Caco-2 (cell line): ENCODE data around the gene KCNK4. TPM values are rescaled to one million over a fixed set of nuclear protein-coding genes. Genes with fewer than 3 reads are reported as not detected.
"Not testable (repeated sequence)": the region's sequence is repeated elsewhere in the genome, so short reads cannot be mapped to it uniquely, and the experiment has no call there.

ENCODE experiments used
- BruUV-seq: library from RNA; stranded (reverse); fragments of 400-500 nt; replicated peaks from 2 replicates; lab custom pipeline; 2021; lab: Mats Ljungman, UMichigan
- CTCF ChIA-PET: fragments of 300-600 bp; sonication (Branson Sonifier 250); formaldehyde crosslinking; loops from one replicate; lab custom pipeline; 2022; ENCODE audit warnings: antibody characterized with exemption; lab: Charles Lee
- POLR2A ChIA-PET: fragments of 300-600 bp; sonication (Branson Sonifier 250); formaldehyde crosslinking; loops from one replicate; lab custom pipeline; 2022; ENCODE audit warnings: antibody characterized with exemption; lab: Charles Lee
- DNase-seq, 2 experiments: peaks; one replicate each; pipeline versions ENCODE4 v3.0.0 to v3.0.0-alpha.2; 2020 to 2022
- H3K27me3 ChIP-seq: replicated peaks from 2 replicates; pipeline ENCODE4 v1.6.0; 2011; ENCODE audit warnings: low read length; ENCODE audit not compliant: control insufficient read depth, insufficient read depth
- H3K36me3 ChIP-seq: 2 replicates; pipeline ENCODE4 v1.5.1; 2011; ENCODE audit warnings: low read length; ENCODE audit not compliant: control insufficient read depth, insufficient read depth
- H3K4me1 ChIP-seq: fragments of 250-450 bp; sonication (Bioruptor Pico); 2 replicates; pipeline ENCODE4 v1.5.1; 2020; ENCODE audit warnings: mild to moderate bottlenecking
- H3K4me3 ChIP-seq: 2 replicates; pipeline ENCODE4 v1.5.1; 2011; ENCODE audit warnings: low read depth, mild to moderate bottlenecking, control low read depth, low read length
- H3K9me3 ChIP-seq: fragments of 250-450 bp; sonication (Bioruptor Pico); 2 replicates; pipeline ENCODE4 v1.5.1; 2020; ENCODE audit warnings: mild to moderate bottlenecking, moderate library complexity
- H3K27ac Mint-ChIP-seq: one replicate; pipeline ENCODE4 v1.8.0; 2022; ENCODE audit warnings: mixed read lengths; ENCODE audit not compliant: unreplicated experiment
- H3K27me3 Mint-ChIP-seq: one replicate; pipeline ENCODE4 v1.8.0; 2022; ENCODE audit warnings: mixed read lengths; ENCODE audit not compliant: insufficient read depth, unreplicated experiment
- H3K36me3 Mint-ChIP-seq: one replicate; pipeline ENCODE4 v1.8.0; 2022; ENCODE audit warnings: mild to moderate bottlenecking, mixed read lengths; ENCODE audit not compliant: insufficient read depth, unreplicated experiment
- H3K4me1 Mint-ChIP-seq: one replicate; pipeline ENCODE4 v1.8.0; 2022; ENCODE audit warnings: low read depth, mixed read lengths; ENCODE audit not compliant: unreplicated experiment
- H3K4me3 Mint-ChIP-seq: one replicate; pipeline ENCODE4 v1.8.0; 2022; ENCODE audit warnings: mild to moderate bottlenecking, moderate library complexity, mixed read lengths; ENCODE audit not compliant: unreplicated experiment
- H3K9me3 Mint-ChIP-seq: one replicate; pipeline ENCODE4 v1.8.0; 2022; ENCODE audit warnings: mixed read lengths; ENCODE audit not compliant: unreplicated experiment
- CTCF ChIP-seq, 2 experiments: fragments of 200-600 bp in 1 of 2; IDR thresholded peaks; 1 replicate in 1 of 2; 2 replicates in 1 of 2; pipeline versions ENCODE4 v1.5.1 to v1.8.0; 2011 to 2022; ENCODE audit warnings: antibody characterized with exemption in 1 of 2, control low read depth in 1 of 2, inconsistent platforms in 1 of 2, low read depth in 1 of 2, low read length in 1 of 2, mild to moderate bottlenecking in 1 of 2, moderate library complexity in 1 of 2; ENCODE audit not compliant: insufficient read depth in 1 of 2, severe bottlenecking in 1 of 2, unreplicated experiment in 1 of 2
- intact Hi-C: fragments of 100-400 bp; cut with micrococcal nuclease; formaldehyde crosslinking; loops from one replicate; pipeline ENCODE4 v1.10.0; 2022; ENCODE audit not compliant: unreplicated experiment
- total RNA-seq: library from RNA; stranded (reverse); gene quantifications from 2 replicates; pipeline ENCODE4 v1.2.3, GENCODE V29; 2022

The KCNK4 gene
- total RNA-seq, 1 experiment from 2014 or later: not detected

GRCh38 chr11:64245401-64245796, 45.7 kb upstream of the KCNK4 start:
- Mint-ChIP-seq H3K9me3 (no peaks in the 10 kb centered on the region), H3K4me1 (peaks cover 21% of the 10 kb centered on the region), H3K27me3 (no peaks in the 10 kb centered on the region), H3K4me3 (peak overlapping the region; percentile 97), H3K27ac (peak overlapping the region; percentile 90), H3K36me3 (peaks cover 64% of the 10 kb centered on the region)
- Histone ChIP-seq H3K36me3 (0 out of 2 replicates have a peak, but pooled peaks cover 3% of the 10 kb centered on the region), H3K27me3 (no peaks in the 10 kb centered on the region), H3K4me3 (peak overlapping the region; percentile 90), H3K9me3 (no peaks in the 10 kb centered on the region), H3K4me1 (peaks cover 28% of the 10 kb centered on the region)
- ChIA-PET CTCF (interaction anchor here (0.5 to 1.5 kb wide), 8 partner anchors 12 to 1030 kb away, joined by 3 to 8 read pairs (median 5); no protein-coding TSS in a partner anchor), POLR2A (interaction anchor here (0.5 to 1.1 kb wide), 2 partner anchors 15 to 612 kb away, joined by 3 to 4 read pairs; partner anchors contain the start of gene DNAJC4)
- no peak for DNase-seq
- BruUV-seq: no TSS peak
- intact Hi-C loops: no loop called here
- no peak for TF ChIP-seq CTCF (IDR thresholded peaks at IDR 0.05; ENCODE audit: insufficient read depth in 1 of 2, low read depth in 1 of 2, low read length in 1 of 2, severe bottlenecking in 1 of 2, unreplicated experiment in 1 of 2)

GRCh38 chr11:64245797-64246620, 45.1 kb upstream of the KCNK4 start:
- peaks cover 32% of the 10 kb centered on the region for H3K4me1 ChIP-seq
- intact Hi-C loops: no loop called here
- peak overlapping the region; percentile 97 for H3K4me3 Mint-ChIP-seq
- CTCF ChIA-PET: interaction anchor here (0.5 to 1.5 kb wide), 8 partner anchors 8 to 1029 kb away, joined by 3 to 6 read pairs (median 4); partner anchors contain the start of gene NAA40
- H3K4me1 Mint-ChIP-seq: peaks cover 20% of the 10 kb centered on the region
- 0 out of 2 replicates have a peak, but pooled peaks cover 3% of the 10 kb centered on the region for H3K36me3 ChIP-seq
- POLR2A ChIA-PET: interaction anchor here (0.5 to 2.0 kb wide), 6 partner anchors 16 to 611 kb away, joined by 3 to 22 read pairs (median 4); partner anchors contain the start of genes DNAJC4, PRDX5, STIP1 and TRMT112
- peak overlapping the region; percentile 90 for H3K27ac Mint-ChIP-seq
- H3K9me3 ChIP-seq: no peaks in the 10 kb centered on the region
- peaks cover 57% of the 10 kb centered on the region for H3K36me3 Mint-ChIP-seq
- DNase-seq: peak; percentile 72 to 85
- no peak for TF ChIP-seq CTCF (IDR thresholded peaks at IDR 0.05; ENCODE audit: insufficient read depth in 1 of 2, low read depth in 1 of 2, low read length in 1 of 2, severe bottlenecking in 1 of 2, unreplicated experiment in 1 of 2)
- H3K4me3 ChIP-seq: peak overlapping the region; percentile 90
- no peaks in the 10 kb centered on the region for H3K27me3 ChIP-seq
- no TSS peak for BruUV-seq
- H3K9me3 Mint-ChIP-seq: no peaks in the 10 kb centered on the region
- no peaks in the 10 kb centered on the region for H3K27me3 Mint-ChIP-seq

GRCh38 chr11:64246621-64246870, 44.6 kb upstream of the KCNK4 start:
- peaks cover 20% of the 10 kb centered on the region for H3K4me1 Mint-ChIP-seq
- H3K9me3 ChIP-seq, H3K27me3 ChIP-seq, BruUV-seq, H3K36me3 ChIP-seq, H3K9me3 Mint-ChIP-seq, H3K27me3 Mint-ChIP-seq, intact Hi-C loops, DNase-seq: not testable (repeated sequence)
- CTCF ChIA-PET: interaction anchor here (1.0 to 1.5 kb wide), 5 partner anchors 9 to 307 kb away, joined by 3 to 5 read pairs (median 3); partner anchors contain the start of gene NAA40
- H3K27ac Mint-ChIP-seq: peak overlapping the region; percentile 90
- Histone ChIP-seq H3K4me3 (peak overlapping the region; percentile 90), H3K4me1 (peaks cover 32% of the 10 kb centered on the region)
- peak overlapping the region; percentile 97 for H3K4me3 Mint-ChIP-seq
- POLR2A ChIA-PET: interaction anchor here (0.5 to 2.0 kb wide), 4 partner anchors 23 to 71 kb away, joined by 3 to 22 read pairs (median 4); partner anchors contain the start of genes PRDX5, STIP1 and TRMT112
- H3K36me3 Mint-ChIP-seq: peaks cover 52% of the 10 kb centered on the region
